HG03378 (cell line): ENCODE results near the gene SLC7A6.

Source experiments
- ATAC-seq: cut with Tn5 transposase; IDR thresholded peaks from one replicate; pipeline ENCODE4 v1.9.1; 2021; ENCODE audit warnings: mild to moderate bottlenecking, moderate library complexity; ENCODE audit not compliant: unreplicated experiment

Gene SLC7A6

GRCh38 chr16:68234188-68235107, 29.9 kb upstream of the SLC7A6 start:
- no peak for ATAC-seq

GRCh38 chr16:68235108-68235886, 29.0 kb upstream of the SLC7A6 start:
- ATAC-seq: no peak

GRCh38 chr16:68235887-68236136, 28.5 kb upstream of the SLC7A6 start, which contains the start of gene ESRP2:
Gene ESRP2 (minus strand): TSS chr16:68236127. CDS start chr16:68236045, 82 bp downstream.
- no peak for ATAC-seq

GRCh38 chr16:68236137-68236825, 28.0 kb upstream of the SLC7A6 start:
- no peak for ATAC-seq

- no peak for ATAC-seq
These were observed 27.5 kb upstream of the SLC7A6 start for GRCh38 chr16:68236826-68237242.

GRCh38 chr16:68237243-68238028, 26.9 kb upstream of the SLC7A6 start:
- ATAC-seq: peak; percentile 77

GRCh38 chr16:68238029-68238345, 26.3 kb upstream of the SLC7A6 start:
- no peak for ATAC-seq

GRCh38 chr16:68242085-68242484, 22.2 kb upstream of the SLC7A6 start:
- no peak for ATAC-seq

GRCh38 chr16:68242926-68243858, 21.1 kb upstream of the SLC7A6 start:
- ATAC-seq: no peak

- ATAC-seq: no peak
These were observed 19.8 kb upstream of the SLC7A6 start for GRCh38 chr16:68244481-68244902.

GRCh38 chr16:68244903-68245853, 19.1 kb upstream of the SLC7A6 start, which contains the start of gene PLA2G15:
Gene PLA2G15 (plus strand): TSS chr16:68245373. CDS start chr16:68245427, 54 bp downstream.
- peak; percentile 65 for ATAC-seq

- no peak for ATAC-seq
These were observed 18.2 kb upstream of the SLC7A6 start for GRCh38 chr16:68246121-68246520.

GRCh38 chr16:68246666-68247065, 17.7 kb upstream of the SLC7A6 start:
- ATAC-seq: no peak

GRCh38 chr16:68247400-68247799, 16.9 kb upstream of the SLC7A6 start:
- no peak for ATAC-seq

- no peak for ATAC-seq
These were observed 16.4 kb upstream of the SLC7A6 start for GRCh38 chr16:68247932-68248331.

- no peak for ATAC-seq
These were observed 15.0 kb upstream of the SLC7A6 start for GRCh38 chr16:68249371-68249770.

GRCh38 chr16:68250951-68251350, 13.4 kb upstream of the SLC7A6 start:
- no peak for ATAC-seq

- no peak for ATAC-seq
These were observed 12.5 kb upstream of the SLC7A6 start for GRCh38 chr16:68251832-68252231.
